GM21737 (cell line): ENCODE results near the gene NR1D2.
"Not testable (repeated sequence)": the region's sequence is repeated elsewhere in the genome, so short reads cannot be mapped to it uniquely, and the experiment has no call there.

Source experiments
- ATAC-seq: cut with Tn5 transposase; IDR thresholded peaks from one replicate; pipeline ENCODE4 v1.9.1; 2021; ENCODE audit warnings: mild to moderate bottlenecking, moderate library complexity; ENCODE audit not compliant: unreplicated experiment

Gene NR1D2

DNA sequence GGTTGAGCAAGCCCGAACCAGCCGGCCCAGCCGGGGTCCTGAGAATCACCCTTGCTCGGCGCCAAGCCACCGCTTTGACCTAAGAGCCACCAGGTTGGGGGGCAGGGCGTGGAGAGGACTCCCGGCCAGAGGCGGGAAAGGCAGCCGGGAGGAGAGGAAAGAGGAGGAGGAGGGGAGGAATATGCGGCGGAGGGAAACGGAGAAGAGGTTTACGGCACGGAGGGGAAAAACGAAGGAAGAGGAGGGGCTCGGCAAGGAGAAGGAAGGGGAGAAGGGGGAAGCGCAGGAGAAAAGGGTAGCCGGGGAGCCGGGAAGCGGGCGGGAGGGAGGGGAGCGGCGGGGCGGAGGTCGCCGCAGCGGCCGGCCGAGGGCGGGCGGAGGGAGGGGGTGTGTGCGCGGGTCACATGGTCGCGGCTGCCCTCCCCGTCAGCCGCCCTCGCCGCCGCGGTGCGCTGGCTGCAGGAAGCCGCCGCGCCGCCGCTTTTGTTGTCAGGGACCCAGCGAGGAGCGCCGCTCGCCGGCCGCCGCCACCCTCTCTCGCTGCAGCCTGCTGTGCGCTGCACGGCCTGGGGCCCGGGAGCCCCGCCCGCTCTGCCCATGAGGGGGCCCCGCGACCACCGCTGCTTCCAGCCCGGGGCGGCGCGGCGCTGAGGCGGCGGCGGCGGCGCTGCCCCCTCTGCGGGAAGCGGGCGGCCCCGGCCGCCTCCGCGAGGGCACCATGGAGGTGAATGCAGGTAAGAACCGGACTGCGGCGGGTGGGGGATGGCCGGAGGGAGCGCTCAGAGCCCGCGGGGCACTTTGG is at the start of gene NR1D2:
Gene NR1D2 (plus strand): TSS at position 426 of the 802 bp plus-strand sequence. CDS start 293 bp downstream, at position 719.
- ATAC-seq = peak; percentile 55

DNA sequence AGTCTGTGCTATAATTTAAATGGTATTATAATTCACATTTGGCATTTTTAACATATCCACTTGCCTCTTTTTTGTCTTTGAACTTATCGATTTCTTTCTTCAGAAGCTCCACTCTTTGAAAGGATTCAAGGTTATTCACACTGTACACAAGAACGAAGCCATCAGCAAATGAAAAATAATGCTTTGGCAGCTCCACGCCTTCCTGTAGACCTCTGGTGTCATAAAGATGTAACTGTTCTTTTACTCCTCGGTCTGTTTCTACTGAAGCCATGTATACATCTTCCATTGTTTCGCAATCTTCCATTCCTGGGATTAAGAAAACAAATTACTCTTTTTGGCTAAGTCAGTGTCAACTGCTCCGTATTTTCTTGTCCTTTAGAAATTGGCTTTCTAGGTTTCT is 44.3 kb upstream of the NR1D2 start:
- ATAC-seq = no peak

DNA sequence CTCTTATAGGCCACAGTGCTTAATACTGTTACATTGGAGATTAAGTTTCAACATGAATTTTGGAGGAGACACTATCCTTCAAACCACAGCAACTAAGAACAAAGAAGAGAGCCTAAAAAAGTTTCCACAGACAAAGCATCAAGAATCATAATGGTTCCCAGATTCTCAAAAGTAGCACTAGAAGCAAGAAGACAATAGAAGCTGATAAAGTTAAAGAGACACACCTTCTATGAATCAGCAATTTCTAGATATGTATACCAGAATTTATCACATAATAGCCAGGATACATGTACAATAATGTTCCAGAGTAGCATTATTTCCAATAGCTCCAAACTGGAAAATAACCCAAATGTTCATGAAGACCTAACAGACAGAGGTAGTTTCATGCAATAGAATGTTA is 40.5 kb upstream of the NR1D2 start:
- ATAC-seq = no peak

DNA sequence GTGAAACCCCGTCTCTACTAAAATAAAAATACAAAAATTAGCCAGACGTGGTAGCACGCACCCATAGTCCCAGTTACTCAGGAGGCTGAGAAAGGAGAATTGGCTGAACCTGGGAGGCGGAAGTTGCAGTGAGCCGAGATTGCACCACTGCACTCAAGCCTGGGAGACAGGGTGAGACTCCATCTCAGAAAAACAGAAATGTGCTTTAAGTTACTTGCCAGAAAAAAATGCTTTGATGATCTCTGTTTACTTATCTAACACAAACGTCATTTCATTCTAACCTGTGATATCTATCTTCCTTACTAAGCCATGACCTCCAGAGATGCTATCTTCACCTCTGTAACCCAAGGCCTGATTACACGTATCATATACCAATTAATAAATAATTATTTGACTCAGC is 35.7 kb upstream of the NR1D2 start:
- no peak for ATAC-seq

DNA sequence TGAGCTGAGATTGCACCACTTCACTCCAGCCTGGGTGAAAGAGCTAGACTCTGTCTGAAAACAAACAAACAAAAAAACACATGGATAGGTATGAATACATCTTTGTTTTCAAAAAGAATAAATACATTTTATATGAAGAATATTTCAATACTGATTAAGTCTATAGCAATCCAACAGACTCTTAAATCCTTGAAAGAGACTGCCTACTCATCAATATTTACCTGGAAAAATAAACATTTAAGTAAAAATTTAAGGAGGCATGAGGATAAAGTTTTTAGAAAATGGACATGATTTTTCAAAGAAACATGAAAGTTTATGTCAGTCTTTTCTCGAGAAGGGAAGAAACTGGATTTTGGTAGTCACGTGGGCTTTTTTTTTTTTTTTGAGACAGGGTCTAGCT is 33.7 kb upstream of the NR1D2 start:
- no peak for ATAC-seq

DNA sequence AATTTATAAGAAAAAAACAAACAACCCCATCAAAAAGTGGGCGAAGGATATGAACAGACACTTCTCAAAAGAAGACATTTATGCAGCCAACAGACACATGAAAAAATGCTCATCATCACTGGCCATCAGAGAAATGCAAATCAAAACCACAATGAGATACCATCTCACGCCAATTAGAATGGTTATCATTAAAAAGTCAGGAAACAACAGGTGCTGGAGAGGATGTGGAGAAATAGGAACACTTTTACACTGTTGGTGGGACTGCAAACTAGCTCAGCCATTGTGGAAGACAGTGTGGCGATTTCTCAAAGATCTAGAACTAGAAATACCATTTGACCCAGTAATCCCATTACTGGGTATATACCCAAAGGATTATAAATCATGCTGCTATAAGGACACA is 32.8 kb upstream of the NR1D2 start:
- not testable (repeated sequence) for ATAC-seq

DNA sequence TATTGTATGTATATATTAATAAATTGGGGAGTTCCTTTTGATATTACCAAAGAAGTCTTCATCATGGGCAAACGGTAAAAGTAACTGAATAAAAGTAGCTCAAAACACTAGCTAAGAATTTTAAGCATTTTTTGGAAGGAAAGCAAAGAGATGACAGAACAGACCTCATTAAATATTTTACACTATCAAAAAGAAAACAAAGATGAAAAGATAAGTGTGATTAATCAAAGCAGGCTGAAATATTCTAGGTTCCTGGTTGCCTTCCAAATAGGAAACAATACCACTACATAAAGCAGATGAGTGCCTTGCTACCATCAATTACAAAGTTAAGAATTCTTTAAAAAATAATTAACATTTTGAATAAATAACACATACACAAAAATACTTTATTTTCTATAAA is 31.9 kb upstream of the NR1D2 start:
- ATAC-seq = no peak

DNA sequence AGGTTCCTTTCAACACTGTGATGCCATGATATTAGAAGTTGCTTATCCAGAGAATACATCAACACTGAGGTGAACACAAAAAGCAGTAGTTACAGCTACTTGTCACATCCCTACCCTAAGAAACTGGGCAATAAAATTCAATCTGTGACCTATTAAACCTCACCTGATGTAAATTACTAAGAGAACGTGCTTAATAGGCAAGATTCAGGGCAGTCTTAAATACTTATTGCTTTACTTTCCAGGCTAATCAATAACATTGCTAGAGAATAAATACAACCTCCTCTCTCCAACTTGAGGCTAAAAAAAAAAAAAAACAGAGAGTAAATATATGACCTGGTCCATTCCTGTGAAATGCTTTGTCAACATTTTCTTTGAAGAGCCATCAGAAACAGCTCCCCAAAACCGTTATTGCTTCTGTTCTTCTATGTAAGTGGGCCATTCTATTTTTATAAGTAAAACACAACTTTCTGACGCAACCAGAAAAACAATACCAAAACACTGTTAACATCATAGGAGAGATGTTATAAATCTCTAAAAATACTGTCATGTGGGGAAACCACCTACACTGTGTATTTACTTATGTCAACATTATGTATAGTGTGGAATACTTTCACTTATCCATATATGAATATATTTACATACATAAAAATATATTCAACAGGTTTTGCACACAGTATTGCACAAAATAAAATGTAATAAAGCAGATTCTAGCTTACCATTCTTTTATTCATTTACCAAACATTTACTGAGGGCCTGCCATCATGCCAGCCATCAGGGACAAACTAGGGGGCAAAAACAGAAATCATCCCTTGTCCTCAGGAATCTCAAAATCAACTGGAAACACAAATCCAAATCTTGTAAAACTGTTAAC is 31.0 kb upstream of the NR1D2 start:
- no peak for ATAC-seq

DNA sequence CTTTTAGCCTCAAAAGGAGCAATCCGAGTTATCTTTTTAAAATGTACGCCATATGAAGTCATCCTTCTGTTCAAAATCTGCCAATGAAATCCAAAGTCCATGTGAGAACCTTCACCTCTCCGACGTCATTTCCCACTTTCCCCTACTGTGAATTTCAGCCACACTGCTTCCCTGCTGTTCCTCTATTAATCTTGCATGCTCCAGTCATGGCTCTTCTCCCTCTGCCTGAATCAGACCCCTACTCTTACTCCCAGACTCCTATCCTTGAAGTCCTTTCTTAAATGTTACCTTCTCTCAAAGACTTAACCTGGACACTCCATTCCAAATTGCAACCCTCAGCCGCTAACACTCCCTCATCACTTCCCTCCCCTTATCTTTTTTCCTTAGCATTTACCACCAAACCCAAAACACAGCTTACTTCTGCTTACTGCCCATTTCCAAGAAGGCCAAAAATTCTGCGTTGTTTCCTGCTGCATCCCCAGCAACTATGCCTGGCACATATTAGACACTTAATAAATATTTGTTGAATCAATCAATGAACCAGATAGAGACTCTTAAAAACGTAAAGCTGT is 29.5 kb upstream of the NR1D2 start:
- ATAC-seq = no peak

DNA sequence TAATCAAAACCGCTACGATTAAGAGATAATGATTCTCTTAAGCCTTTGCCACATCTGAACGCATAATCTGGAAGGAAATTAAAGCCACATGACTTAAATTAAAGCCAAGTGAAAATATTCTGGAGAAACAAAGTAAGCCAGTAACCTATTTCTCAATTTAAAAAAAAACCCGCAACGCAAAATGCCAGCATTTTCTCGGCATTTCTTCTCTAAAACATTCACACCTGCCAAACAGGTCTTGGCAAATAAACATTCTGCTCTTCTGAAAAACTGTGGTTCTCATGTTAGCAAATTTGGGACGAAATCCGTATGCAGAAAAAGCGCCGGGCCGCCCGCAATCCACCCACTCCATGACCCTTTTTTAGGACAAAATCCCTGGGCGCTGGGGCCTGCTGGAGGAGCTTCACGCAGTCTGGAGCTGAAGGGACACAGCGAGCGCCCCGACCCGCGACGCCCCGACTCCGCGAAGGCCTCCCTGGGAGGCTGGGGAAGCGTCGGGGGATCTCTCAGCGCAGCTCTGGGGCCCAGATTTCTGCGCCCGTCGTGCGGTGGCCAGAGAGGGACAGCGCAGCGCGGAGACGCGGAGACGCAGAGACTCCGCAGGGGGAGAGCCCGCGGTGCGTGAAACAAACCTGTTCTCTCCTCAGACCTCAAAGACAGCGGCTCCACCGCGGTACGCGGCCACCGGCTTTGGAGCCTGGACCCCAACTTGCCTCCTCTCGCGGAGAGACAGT is 28.8 kb upstream of the NR1D2 start:
- ATAC-seq = peak; percentile 39

DNA sequence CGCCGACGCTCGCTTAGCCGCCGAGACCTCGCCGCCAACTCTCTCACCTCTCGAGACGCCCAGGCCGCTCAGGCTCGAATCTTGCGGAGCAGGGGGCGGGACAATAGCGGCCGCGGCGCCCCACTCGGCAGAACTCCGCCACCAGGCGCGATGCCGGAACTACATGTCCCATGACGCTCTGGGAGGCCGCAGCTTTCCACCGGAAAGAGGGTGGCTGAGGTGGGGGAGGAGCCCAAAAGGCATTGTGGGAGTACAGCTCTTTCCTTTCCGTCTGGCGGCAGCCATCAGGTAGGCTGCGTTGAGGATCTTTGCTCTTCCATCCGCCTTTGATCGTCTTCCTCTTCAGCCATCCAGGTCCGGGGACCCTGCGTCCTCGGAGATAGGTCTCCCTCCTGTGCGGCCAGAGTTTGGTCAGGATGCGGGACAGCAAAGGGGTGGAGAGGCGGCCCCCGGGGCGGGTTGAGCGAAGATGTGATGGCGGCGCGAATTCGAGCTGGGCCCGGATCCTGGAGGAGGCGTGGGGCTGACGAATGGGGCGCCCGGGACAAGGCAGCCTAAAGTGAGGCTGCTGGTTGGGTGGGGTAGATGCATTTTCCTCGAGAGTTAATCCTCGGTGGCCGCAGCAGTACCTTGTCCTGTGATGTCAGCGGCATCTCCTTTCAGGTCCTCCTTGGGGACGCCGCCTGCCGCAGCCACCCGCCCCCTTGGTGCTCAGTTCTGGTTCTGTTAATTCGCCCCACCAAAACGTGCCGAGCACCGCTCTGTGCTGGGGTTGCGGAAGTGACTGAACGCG is 28.0 kb upstream of the NR1D2 start, which contains the start of the genes NKIRAS1 and RPL15:
Gene NKIRAS1 (minus strand): TSS at position 105 of the 793 bp plus-strand sequence. CDS start 6,086 bp downstream, outside the sequence.
Gene RPL15 (plus strand): TSS at position 247 of the 793 bp plus-strand sequence. CDS start 728 bp downstream, outside the sequence.
- peak; percentile 96 for ATAC-seq

DNA sequence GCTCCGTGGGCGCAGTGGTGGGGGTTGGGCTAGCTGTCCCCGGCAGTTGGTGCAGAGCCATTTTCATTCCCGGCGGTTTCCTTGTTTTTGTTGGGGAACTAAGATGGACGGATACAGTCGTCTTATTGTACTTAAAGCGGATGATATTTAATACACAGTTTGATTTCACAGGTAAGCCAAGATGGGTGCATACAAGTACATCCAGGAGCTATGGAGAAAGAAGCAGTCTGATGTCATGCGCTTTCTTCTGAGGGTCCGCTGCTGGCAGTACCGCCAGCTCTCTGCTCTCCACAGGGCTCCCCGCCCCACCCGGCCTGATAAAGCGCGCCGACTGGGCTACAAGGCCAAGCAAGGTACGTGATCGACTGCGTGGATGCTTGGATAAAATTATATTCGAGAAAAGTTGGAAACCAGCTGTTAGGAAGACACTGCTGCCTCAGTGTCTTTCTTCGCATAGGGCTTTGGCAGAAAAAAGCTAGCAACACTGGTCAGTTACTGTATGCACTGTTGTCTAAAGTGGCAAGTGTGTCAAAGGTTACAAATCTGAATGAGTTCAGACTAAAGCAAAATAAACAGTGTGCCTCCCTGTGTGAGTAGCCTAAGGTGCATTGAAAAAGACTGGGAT is 27.3 kb upstream of the NR1D2 start:
- not testable (repeated sequence) for ATAC-seq

DNA sequence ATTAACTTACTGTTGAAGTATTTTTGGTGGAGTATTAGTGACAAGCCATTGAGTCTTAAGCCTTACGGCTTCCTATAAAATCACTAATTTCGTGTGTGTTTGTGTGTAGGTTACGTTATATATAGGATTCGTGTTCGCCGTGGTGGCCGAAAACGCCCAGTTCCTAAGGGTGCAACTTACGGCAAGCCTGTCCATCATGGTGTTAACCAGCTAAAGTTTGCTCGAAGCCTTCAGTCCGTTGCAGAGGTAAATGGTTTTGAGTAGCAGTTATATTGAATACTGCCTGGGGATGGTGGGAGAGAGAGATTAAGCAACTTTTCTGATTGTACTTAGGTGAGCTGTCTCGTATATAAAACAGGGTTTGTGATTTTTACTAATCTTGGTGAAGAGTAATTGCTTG is 26.8 kb upstream of the NR1D2 start:
- ATAC-seq = not testable (repeated sequence)

DNA sequence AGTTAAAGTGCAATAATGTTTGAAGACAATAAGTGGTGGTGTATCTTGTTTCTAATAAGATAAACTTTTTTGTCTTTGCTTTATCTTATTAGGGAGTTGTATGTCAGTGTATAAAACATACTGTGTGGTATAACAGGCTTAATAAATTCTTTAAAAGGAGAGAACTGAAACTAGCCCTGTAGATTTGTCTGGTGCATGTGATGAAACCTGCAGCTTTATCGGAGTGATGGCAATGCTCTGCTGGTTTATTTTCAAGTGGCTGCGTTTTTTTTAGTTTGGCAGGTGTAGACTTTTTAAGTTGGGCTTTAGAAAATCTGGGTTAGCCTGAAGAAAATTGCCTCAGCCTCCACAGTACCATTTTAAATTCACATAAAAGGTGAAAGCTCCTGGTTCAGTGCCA is 25.5 kb upstream of the NR1D2 start:
- no peak for ATAC-seq

DNA sequence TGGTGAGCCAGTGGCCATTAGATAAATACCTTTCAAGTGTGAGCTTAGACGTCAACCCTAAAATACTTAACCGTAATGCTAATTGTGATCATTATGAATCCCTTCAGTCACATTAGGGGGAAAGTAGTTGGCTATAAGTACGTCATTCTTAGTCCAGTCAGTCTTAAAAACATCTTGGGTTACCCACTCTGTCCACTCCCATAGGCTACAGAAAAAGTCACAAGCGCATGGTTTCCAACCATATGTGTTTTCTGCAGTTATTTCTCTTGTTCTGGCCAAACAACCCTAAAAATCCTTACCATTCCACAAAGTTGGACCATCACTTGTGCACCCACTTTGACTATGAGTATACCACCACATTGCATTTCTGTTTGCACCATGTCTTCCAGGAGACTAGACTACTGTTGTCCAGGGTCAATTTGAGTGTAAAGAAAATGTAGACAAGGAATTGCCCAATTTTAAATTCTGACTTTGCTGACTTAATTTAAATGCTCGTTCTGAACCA is 24.9 kb upstream of the NR1D2 start:
- ATAC-seq = no peak

DNA sequence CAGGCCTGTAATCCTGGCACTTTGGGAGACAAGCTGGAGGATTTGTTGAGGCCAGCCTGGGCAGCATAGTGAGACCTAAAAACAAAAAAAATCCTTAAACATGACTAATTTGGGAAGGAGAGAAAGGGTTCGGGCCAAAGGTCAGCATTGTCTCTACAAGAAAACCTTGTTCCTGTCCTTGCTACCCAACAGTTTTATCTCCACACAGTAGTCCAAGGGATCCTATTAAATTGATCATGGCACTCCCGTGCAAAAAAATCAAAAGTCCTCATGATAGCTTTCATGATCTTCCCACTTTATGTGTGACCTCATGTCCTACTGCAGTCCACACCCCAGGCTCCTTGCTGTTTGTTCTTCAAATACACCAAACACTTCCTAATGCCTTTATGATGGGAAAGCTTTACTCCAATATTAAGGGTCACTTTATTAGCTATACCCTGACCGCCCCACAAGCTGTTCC is 24.0 kb upstream of the NR1D2 start:
- no peak for ATAC-seq

DNA sequence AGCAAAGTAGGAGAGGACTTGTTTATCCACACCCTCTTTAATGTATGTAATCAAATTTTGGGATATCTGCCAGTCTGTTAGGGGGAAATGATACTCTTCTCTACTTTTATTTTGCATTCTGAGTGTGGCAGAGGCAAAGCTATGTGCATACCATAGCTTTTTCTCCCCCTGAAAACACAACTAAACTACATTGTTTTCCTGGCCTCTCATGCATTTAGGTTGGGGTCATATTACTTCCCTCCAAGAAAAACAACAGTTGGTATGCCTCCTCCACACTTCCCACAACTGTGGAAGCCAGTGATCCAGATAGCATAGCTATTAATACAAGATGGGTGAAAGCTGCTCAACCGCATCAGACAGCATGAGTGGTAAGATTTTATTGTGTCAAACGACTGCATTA is 21.3 kb upstream of the NR1D2 start:
- ATAC-seq = no peak

DNA sequence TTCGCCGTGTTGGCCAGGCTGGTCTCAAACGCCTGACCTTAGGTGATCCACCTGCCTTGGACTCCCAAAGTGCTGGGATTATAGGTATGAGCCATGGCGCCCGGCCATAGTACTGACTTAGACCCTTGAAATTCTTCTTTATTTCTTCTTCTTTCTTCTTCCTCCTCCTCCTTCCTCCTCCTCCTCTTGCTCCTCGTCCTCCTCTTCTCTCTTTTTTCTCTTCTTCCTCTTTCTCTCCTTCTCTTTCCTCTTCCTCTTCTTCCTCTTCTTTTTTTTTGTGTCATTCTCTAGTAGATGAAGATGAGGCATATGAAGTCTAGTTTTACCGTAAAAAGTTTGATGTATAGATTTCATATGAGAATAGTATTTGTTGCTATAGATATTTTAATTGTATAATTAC is 18.8 kb upstream of the NR1D2 start:
- no peak for ATAC-seq

DNA sequence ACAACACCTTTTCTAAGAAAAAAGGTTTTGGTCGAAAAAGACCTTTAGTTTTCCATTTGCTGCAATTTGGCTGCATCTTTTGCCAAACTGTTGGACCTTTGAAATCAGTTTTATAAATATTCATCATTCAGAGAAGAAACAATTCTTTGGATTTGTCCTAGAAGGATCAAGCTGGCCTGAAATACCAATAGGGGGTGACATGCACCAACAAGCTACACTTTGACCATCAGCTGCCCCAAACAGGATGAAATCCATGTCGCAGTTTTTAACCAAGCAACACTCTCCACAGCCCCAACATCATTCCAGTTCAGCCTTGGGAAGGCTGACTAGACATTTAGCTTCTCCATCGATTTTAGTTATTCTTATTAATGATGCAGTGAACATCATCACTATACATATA is 18.4 kb upstream of the NR1D2 start:
- no peak for ATAC-seq
